ENCODE results near the gene RNU1-2. TPM values are rescaled to one million over a fixed set of nuclear protein-coding genes. Genes with fewer than 3 reads are reported as not detected.
"Not testable (repeated sequence)": the region's sequence is repeated elsewhere in the genome, so short reads cannot be mapped to it uniquely, and the experiment has no call there.

The RNU1-2 gene
- total RNA-seq, 1 experiment from 2014 or later: 2,051 TPM

GRCh38 chr1:16859167-16860041 is 36.4 kb upstream of the RNU1-2 start:
- H3K9me3 ChIP-seq (ENCODE audit: control insufficient read depth, low read depth, low read length); H3K27ac Mint-ChIP-seq: not testable (repeated sequence)

GRCh38 chr1:16860048-16860447 is 35.7 kb upstream of the RNU1-2 start:
- H3K79me1 ChIP-seq (ENCODE audit: insufficient read depth, low read depth, low read length, poor library complexity, severe bottlenecking); H3K4ac ChIP-seq (ENCODE audit: low read depth, low read length); H3K27ac Mint-ChIP-seq; H3K14ac ChIP-seq (ENCODE audit: insufficient read depth, low read length); H4K91ac ChIP-seq (ENCODE audit: insufficient read length, low read depth, low read length); H4K8ac ChIP-seq (replicated peaks; ENCODE audit: insufficient read length, low read depth, low read length); H3K79me2 ChIP-seq (ENCODE audit: insufficient read depth, low read length); H3K4me1 Mint-ChIP-seq; H3T11ph ChIP-seq (ENCODE audit: low read length); H2BK15ac ChIP-seq (ENCODE audit: low read depth, low read length); H3K27me3 ChIP-seq (ENCODE audit: insufficient read depth, low read length); H4K20me1 ChIP-seq (ENCODE audit: control insufficient read depth, insufficient read depth, insufficient read length); H3K23me2 ChIP-seq (ENCODE audit: insufficient read length, low read depth, low read length, poor library complexity, severe bottlenecking); H3K9me3 Mint-ChIP-seq; H4K5ac ChIP-seq (ENCODE audit: insufficient read length, low read depth, low read length); H3K4me1 ChIP-seq (ENCODE audit: insufficient read depth, low read length); H3K4me2 ChIP-seq (ENCODE audit: insufficient read depth, insufficient read length, low read length); H2BK20ac ChIP-seq (ENCODE audit: low read depth, low read length, poor library complexity, severe bottlenecking); H3K27ac ChIP-seq (ENCODE audit: insufficient read length, low read depth, low read length); H3K36me3 Mint-ChIP-seq (ENCODE audit: insufficient read depth in 1 of 3, low read depth in 3 of 3); H3K9me3 ChIP-seq (ENCODE audit: control insufficient read depth, low read depth, low read length); H2BK120ac ChIP-seq (ENCODE audit: low read depth, low read length, poor library complexity, severe bottlenecking); H3K9ac ChIP-seq (ENCODE audit: extremely low read depth, insufficient read length, low read length); H2BK12ac ChIP-seq (ENCODE audit: insufficient read length, low read depth, low read length); H2BK5ac ChIP-seq (ENCODE audit: insufficient read length, low read length); H3K23ac ChIP-seq (ENCODE audit: insufficient read length, low read depth, low read length); H2AFZ ChIP-seq (ENCODE audit: low read length); H3K56ac ChIP-seq (ENCODE audit: insufficient read length, low read depth, low read length); H3K18ac ChIP-seq (ENCODE audit: insufficient read length, low read depth, low read length); H3K27me3 Mint-ChIP-seq (ENCODE audit: low read depth); DNase-seq; H2AK5ac ChIP-seq (ENCODE audit: insufficient read length, low read length): not testable (repeated sequence)
- no CpG with 5 or more reads among the region's 9 CpGs for WGBS (ENCODE audit: extremely low coverage, insufficient read length, low lambda C conversion rate)
- H3K4me3 Mint-ChIP-seq: peak overlapping the region; percentile 44 to 68; a peak in 4 of 5 replicates

More at GRCh38 chr1:16859167-16860041, 36.4 kb upstream of the RNU1-2 start:
- H4K91ac ChIP-seq (ENCODE audit: insufficient read length, low read depth, low read length); H2BK20ac ChIP-seq (ENCODE audit: low read depth, low read length, poor library complexity, severe bottlenecking); H2BK12ac ChIP-seq (ENCODE audit: insufficient read length, low read depth, low read length); H3K27me3 ChIP-seq (ENCODE audit: insufficient read depth, low read length); H3K9ac ChIP-seq (ENCODE audit: extremely low read depth, insufficient read length, low read length); H3T11ph ChIP-seq (ENCODE audit: low read length); H4K20me1 ChIP-seq (ENCODE audit: control insufficient read depth, insufficient read depth, insufficient read length); H3K4me1 Mint-ChIP-seq; H4K8ac ChIP-seq (replicated peaks; ENCODE audit: insufficient read length, low read depth, low read length); H2BK5ac ChIP-seq (ENCODE audit: insufficient read length, low read length); H2BK120ac ChIP-seq (ENCODE audit: low read depth, low read length, poor library complexity, severe bottlenecking); H2AFZ ChIP-seq (ENCODE audit: low read length); H3K23ac ChIP-seq (ENCODE audit: insufficient read length, low read depth, low read length); H3K4ac ChIP-seq (ENCODE audit: low read depth, low read length); H3K36me3 Mint-ChIP-seq (ENCODE audit: insufficient read depth in 1 of 3, low read depth in 3 of 3); H3K79me1 ChIP-seq (ENCODE audit: insufficient read depth, low read depth, low read length, poor library complexity, severe bottlenecking); H3K23me2 ChIP-seq (ENCODE audit: insufficient read length, low read depth, low read length, poor library complexity, severe bottlenecking); H3K27me3 Mint-ChIP-seq (ENCODE audit: low read depth); H4K5ac ChIP-seq (ENCODE audit: insufficient read length, low read depth, low read length); H3K79me2 ChIP-seq (ENCODE audit: insufficient read depth, low read length); H2BK15ac ChIP-seq (ENCODE audit: low read depth, low read length); H3K9me3 Mint-ChIP-seq; H3K14ac ChIP-seq (ENCODE audit: insufficient read depth, low read length); H3K27ac ChIP-seq (ENCODE audit: insufficient read length, low read depth, low read length); H2AK5ac ChIP-seq (ENCODE audit: insufficient read length, low read length); H3K4me1 ChIP-seq (ENCODE audit: insufficient read depth, low read length); H3K18ac ChIP-seq (ENCODE audit: insufficient read length, low read depth, low read length); H3K56ac ChIP-seq (ENCODE audit: insufficient read length, low read depth, low read length): not testable (repeated sequence)
- no CpG with 5 or more reads among the region's 46 CpGs for WGBS (ENCODE audit: extremely low coverage, insufficient read length, low lambda C conversion rate)
- peak; percentile 37 for DNase-seq
- H3K4me3 Mint-ChIP-seq: peak overlapping the region; percentile 74 to 79
- peak; percentile 40; the same call in 1 of the 3 replicates for TF ChIP-seq CTCF (conservative IDR thresholded peaks at IDR 0.05)
- H3K4me2 ChIP-seq (ENCODE audit: insufficient read depth, insufficient read length, low read length): peak overlapping the region; percentile 28
